Placental epithelial cell (primary cell): Measurements from ENCODE around the gene SLC23A1. TPM values are rescaled to one million over a fixed set of nuclear protein-coding genes. Genes with fewer than 3 reads are reported as not detected.

Experiments
- total RNA-seq: library from RNA; depleted of rRNA; stranded (reverse); fragments of >200 nt; gene quantifications from 2 replicates; pipeline ENCODE4 v1.2.3, GENCODE V29; 2012

The SLC23A1 gene
- not detected in 2 replicates for total RNA-seq

DNA sequence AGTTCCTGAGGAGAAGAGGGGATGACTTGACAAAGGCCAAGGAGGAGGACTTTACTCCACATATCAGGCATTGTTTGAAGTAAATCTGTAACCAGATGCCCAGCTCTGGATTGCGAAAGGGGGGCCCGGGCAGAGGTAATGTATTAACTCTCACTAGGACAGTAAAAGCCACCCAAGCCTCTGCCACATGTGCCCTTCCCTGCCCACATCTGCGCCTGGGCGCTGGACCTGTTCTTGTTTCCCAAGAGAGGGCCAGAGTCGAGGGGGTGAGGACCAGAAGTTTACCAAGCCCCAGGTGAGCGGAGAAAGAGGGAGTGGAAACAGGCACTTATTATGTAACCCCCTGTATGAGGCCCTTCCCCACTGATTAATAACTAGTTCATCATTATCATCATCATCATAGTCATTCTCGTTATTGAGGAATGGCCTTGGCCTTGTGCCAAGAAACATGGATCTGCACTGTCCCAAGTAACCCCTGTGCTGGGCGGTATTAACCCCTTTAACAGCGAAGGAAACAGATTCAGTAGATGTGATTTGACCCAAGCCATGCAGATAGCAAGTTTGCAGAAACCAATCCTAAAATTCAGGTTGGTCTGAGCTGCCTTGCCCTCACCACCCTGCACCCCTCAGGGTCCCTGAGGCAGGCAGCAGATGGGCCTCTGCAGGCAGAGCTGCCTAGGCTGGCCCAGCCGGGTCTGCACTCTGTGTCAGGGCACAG is at the start of gene SLC23A1:
SLC23A1 (minus strand) TSS at position 23 of the 718 bp plus-strand sequence. CDS start 44 bp downstream, outside the sequence.

DNA sequence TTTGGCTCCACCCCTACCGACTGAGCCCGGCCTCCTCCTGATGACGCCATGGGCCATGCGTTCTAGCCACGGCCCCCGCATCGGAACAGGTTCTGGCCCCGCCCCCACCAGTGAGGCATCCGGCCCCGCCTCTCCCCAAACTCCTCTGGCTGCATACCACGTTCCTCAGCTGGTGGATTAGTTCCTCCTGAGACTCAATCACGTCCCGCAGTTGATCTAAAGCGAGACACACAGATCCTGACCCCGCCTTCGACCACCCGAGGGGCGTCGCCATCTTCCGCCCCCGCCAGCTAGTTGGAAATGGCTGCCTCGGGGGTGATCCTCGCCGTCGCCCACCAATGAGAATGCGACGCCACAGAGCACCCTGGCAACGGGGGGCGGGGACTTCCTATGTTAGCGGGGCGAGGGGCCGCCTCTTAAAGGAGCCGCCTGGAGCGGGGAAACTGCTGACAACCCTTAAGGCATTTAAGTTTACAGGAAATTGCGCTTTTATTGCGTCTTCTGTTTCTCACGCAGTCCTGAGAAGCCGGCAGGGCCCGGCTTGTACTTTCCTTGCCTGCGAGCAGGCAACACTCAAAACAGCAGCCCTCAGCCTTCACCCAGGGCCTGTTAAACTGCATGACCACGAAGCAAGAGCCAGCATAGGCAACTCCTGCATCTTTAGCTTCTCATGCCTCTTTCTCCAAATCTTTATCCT is 20.8 kb upstream of the SLC23A1 start, which contains the start of gene SPATA24:
SPATA24 (minus strand) TSS at position 303 of the 697 bp plus-strand sequence; CDS start at position 274, 29 bp downstream.

DNA sequence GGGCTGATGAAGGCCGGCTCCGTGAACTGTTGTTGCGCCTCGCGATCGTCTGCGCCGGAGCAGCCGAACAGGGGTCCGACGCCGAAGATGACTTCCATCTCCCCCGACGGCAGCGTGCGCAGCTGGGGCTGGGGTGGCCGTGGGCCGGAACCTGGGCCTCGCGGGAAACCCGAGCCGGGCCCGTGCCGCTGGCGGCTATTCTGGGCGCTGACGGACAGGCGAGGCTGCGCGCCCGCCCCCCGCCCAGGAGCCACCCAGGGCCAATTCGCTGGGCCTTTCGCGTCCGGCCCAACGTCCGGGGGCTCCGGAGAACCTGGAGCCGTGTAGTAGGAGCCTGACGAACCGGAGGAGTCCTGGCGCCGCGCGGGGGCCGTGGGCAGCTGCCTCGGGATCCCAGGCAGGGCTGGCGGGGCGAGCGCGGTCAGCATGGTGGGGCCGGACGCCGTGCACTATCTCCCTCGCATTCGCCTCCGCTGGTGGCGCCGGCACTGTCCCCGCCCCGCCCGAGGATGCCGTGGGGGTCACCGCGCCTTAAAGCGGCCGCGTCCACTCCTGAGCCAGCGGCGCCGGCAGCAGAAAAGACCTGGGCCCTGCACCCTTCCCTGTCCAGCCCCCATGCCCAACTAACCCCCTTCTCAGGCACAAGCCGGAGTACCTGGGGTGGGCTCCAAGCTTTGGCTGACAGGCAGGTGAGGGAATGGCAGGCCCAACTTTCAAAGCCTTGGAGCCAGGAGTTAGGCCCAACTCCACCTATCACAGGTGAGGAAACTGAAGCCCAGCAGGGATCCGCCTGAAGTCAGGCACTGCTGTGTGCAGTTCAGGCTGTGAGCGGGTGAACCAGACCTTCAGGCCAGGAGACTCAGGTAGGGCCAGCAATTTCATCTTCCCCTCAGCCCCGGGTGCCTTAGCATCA is 11.8 kb upstream of the SLC23A1 start, which contains the start of gene PROB1:
PROB1 (minus strand) TSS at position 451 of the 913 bp plus-strand sequence; CDS start at position 428, 23 bp downstream.

DNA sequence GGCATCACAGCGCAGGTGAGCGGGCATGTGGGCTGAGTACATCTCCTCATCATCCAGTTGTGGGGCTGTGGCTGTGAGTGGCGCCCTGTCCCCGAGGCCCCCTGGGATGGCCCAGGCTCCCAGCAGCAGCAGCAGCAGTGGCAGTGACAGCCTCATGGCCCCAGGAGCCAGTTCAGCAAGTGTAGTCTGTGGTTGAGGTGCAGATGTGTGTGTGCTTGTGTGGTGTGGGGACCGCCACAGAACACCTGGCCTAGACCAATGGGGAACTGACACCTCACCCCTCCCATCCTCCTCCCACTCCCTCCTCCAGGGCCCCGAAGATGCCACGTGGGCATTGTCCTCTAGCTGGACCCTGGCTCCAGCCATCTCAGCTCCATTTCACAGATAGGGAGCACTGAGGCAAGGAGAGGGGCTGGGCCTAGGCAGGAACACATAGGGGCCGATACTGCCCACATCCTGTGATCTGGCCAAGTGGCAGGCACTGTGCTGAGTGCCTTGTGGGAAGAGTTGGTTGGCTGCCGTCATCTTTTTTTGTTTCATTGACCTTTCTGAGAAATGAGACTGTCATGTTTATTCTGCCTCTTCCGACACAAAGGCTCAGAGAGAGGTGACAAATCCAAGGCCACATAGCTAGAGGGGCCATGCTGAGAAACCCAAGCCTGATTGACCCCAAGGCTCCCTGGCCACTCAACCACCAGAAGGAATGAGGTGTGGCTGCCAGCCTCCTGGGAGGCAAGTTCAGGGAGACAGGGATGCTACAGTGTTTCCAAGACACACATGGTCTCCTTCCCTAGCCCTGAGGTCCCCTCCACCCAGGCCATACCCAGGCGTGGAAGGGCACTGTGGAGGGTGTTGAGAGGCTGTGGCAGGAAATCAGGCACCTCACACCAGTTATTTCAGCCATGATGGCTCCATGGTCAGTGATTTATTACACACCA is 6.9 kb upstream of the SLC23A1 start, which contains the start of gene MZB1:
MZB1 (minus strand) TSS at position 213 of the 938 bp plus-strand sequence; CDS start at position 156, 57 bp downstream.

DNA sequence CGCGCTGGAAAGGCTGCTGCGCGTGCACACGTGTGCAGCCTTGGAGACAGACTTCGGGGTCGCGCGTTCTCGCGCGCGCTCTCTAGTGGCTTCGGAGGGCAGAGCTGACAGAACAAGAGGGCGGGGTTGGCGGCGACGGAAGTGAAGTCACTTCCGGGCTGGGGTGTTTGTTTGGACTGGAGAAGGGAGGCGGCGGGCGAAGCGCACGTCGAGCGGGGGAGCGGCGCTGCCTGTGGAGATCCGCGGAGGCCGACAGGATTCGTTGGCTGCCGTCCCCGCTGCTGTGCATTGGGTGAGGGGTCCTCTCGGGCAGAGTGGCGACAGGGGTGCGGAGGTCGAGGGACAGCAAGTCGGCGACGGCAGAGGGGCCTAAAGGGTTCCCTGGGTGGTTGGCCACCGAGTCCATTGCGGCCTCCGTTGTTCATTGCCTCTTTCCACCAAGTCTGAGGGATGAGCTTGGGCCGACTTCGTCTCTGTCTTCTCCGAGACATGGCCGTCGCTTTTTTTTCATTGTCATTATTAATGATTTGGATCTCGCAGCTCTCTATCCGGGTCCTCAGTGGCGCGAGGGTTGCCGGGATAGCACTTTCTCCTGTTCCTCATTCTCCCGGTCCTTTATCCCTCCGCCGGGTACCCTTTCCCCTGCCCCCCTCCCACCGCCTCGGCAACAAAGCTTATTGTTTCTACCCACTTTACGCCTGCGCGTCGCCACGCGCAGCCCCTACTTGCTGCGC is 41.2 kb downstream of the SLC23A1 start, which contains the start of gene PAIP2:
PAIP2 (plus strand) TSS at position 166 of the 734 bp plus-strand sequence. CDS start 21,931 bp downstream, outside the sequence.

Other genes with a start within 250 kb of the SLC23A1 start
- gene SIL1, start 184.9 kb downstream of the SLC23A1 start, total RNA-seq, result 44.5 and 60.9 TPM in 2 replicates
- 183 and 205 TPM in 2 replicates for gene MATR3, start 89.6 kb downstream of the SLC23A1 start, total RNA-seq
- gene PAIP2, start 41.4 kb downstream of the SLC23A1 start, total RNA-seq, result 42.0 and 64.0 TPM in 2 replicates
- gene MZB1, start 6.6 kb upstream of the SLC23A1 start, total RNA-seq, result 0.39 and 0.65 TPM in 2 replicates
- 1.2 and 2.7 TPM in 2 replicates for gene PROB1, start 11.8 kb upstream of the SLC23A1 start, total RNA-seq
- 3.1 and 3.5 TPM in 2 replicates for gene SPATA24, start 20.8 kb upstream of the SLC23A1 start, total RNA-seq
- 5.5 and 5.6 TPM in 2 replicates for gene DNAJC18, start 56.2 kb upstream of the SLC23A1 start, total RNA-seq
- gene ECSCR, start 79.4 kb upstream of the SLC23A1 start, total RNA-seq, result not detected in 2 replicates
- gene SMIM33, start 87.7 kb upstream of the SLC23A1 start, total RNA-seq, result not detected in 2 replicates
- gene STING1, start 99.5 kb upstream of the SLC23A1 start, total RNA-seq, result 8.8 and 10.2 TPM in 2 replicates
- 55.4 and 69.0 TPM in 2 replicates for gene UBE2D2, start 178.0 kb upstream of the SLC23A1 start, total RNA-seq